NCI-H2107 treated with DMSO at 0.1 percent for 48 hours (cell line): ENCODE data around the gene ST8SIA1.
"Not testable (repeated sequence)": the region's sequence is repeated elsewhere in the genome, so short reads cannot be mapped to it uniquely, and the experiment has no call there.

Experiments
- DNase-seq: peaks from one replicate; lab custom pipeline; 2025; ENCODE audit not compliant: unreplicated experiment; lab: John Stamatoyannopoulos, UW

Gene ST8SIA1

GRCh38 chr12:22180705-22181104 lies 153.8 kb downstream of the ST8SIA1 start:
- no peak for DNase-seq

- no peak for DNase-seq
Observed at GRCh38 chr12:22173177-22173576, 161.3 kb downstream of the ST8SIA1 start.

- no peak for DNase-seq
Observed at GRCh38 chr12:22172501-22172900, 162.0 kb downstream of the ST8SIA1 start.

- no peak for DNase-seq
Observed at GRCh38 chr12:22169376-22169775, 165.1 kb downstream of the ST8SIA1 start.

GRCh38 chr12:22164139-22164538 lies 170.4 kb downstream of the ST8SIA1 start:
- no peak for DNase-seq

- no peak for DNase-seq
Observed at GRCh38 chr12:22163594-22163993, 170.9 kb downstream of the ST8SIA1 start.

GRCh38 chr12:22160396-22161003 lies 174.0 kb downstream of the ST8SIA1 start:
- no peak for DNase-seq

- not testable (repeated sequence) for DNase-seq
Observed at GRCh38 chr12:22149286-22149685, 185.2 kb downstream of the ST8SIA1 start.

GRCh38 chr12:22146686-22147085 lies 187.8 kb downstream of the ST8SIA1 start:
- DNase-seq, result not testable (repeated sequence)
